Left ventricle myocardium superior (tissue), 1 donor: Measurements from ENCODE around the gene ENO3. TPM values are rescaled to one million over a fixed set of nuclear protein-coding genes. Genes with fewer than 3 reads are reported as not detected.

Experiments used
- ATAC-seq: fragments of 200-7000 bp; cut with Tn5 transposase; one replicate; pipeline ENCODE4 v1.9.1; 2020; ENCODE audit warnings: mild to moderate bottlenecking, moderate library complexity
- DNase-seq: peaks from one replicate; pipeline ENCODE4 v3.0.0-alpha.2; 2020
- intact Hi-C: fragments of 100-400 bp; cut with micrococcal nuclease; formaldehyde crosslinking; loops from one replicate; pipeline ENCODE4 v1.11.0; 2022
- total RNA-seq: library from RNA; stranded (reverse); fragmentation: NEBNext Ultra II Directional; extraction: Animal tissue kit (Norgen Biotek cat#: 25700); gene quantifications from one replicate; pipeline ENCODE4 v1.2.1, GENCODE V29; 2021
- donor health status: DM: no; HTN: yes; CAD: no; lungs with severe emphysema.

The ENO3 gene
- total RNA-seq, 1 donor from 2014 or later: 670 TPM

DNA sequence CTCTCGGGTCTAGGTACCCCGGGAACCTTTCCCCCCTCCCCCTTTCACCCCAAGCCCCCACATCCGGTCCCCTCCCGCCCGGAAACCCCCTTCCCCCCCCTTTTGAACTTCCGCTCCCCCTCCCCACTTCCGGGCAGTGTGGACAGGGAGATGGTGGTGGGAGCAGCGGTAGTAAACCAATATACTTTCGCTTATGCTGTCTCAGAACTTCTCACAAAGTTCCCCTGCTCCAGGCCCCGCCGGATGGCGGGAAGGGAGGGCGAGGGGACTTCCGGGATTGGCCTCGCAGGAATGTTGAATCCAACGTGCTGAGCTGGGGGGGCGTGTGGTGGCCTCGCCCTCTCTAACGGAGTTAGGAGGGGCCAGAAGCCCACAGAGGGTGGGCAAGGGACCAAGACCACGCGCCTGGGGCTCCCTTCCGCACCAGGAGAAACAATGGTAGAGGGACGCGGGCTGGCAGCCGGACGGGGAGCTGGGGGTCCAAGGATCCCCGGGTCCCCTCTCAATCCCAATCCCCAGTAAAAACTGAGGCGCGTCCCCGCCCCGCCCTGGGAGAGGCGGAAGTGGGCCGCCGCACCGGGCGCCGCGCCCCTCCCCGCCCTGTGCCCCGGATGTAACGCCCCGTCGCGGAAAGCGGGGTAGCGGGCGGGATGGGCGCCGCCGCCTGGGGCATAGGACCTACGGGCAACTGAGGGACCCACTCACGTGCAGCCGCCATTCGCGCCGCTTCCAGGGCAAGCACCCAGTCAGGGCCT is 3.3 kb upstream of the ENO3 start:
- peak; percentile 28 for ATAC-seq
- DNase-seq: peak; percentile 79
- intact Hi-C loops: no loop called here

DNA sequence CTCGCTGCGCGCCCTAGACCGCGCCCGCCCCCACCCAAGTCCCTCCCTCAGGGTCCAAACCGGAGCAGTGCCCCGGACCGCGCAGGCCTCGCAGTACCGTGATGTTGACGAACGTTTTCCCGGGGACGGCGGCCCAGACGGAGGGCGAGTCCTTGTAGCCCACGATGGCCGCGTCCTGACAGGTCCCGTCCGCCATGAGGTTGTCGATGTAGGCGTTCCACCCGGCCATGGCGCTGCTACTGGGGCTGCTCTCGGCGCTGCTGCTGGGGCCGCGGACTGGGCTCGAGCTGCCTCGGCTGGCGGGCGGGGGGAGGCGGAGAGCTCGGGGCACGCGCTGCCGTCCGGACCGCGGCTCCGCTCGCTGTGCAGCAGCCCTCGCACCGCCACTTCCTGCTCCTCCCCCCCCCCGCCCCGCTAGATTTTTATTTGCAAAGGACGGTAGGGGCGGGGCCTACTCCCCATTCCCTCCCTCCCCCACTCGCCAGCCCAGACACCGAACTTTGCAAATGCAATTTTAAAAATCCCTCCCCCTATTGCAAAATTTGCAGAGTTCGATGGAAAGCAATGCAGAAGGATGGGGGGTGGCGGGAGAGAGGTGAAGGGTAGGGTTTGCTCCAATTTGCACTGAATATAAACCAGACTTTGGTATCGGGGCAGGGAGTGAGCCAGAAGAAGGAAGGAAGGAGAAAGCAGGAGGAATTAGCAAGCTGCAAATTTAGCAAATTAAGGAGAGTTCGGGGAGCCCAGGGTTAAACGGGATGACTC is 2.6 kb upstream of the ENO3 start, which contains the start of gene PFN1:
Gene PFN1 (minus strand): TSS at position 365 of the 765 bp plus-strand sequence. CDS start 136 bp downstream, at position 229.
- intact Hi-C loops: no loop called here
- ATAC-seq: peak; percentile 78
- peak; percentile 92 for DNase-seq

DNA sequence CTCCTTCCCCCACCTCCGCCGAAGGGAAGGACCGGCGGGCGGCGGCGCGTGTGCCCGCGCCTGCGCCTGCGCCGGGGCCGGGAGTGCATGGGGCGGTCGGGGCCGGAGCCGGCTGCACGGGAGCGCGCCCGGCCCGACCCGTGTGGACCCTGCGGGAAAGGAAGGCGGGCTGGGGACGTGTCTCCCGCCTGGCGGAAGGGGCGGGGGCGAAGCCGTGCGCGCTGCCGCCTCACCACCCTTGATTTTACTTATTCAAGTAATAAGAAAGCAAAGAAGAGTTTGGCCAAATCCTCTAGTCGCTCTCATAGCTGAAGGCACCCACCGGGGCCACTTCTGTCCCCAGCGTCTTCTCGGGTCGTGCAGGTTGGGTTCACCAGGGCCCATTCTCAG is 2.0 kb upstream of the ENO3 start:
- ATAC-seq: peak; percentile 82
- DNase-seq: peak; percentile 93
- intact Hi-C loops: no loop called here

DNA sequence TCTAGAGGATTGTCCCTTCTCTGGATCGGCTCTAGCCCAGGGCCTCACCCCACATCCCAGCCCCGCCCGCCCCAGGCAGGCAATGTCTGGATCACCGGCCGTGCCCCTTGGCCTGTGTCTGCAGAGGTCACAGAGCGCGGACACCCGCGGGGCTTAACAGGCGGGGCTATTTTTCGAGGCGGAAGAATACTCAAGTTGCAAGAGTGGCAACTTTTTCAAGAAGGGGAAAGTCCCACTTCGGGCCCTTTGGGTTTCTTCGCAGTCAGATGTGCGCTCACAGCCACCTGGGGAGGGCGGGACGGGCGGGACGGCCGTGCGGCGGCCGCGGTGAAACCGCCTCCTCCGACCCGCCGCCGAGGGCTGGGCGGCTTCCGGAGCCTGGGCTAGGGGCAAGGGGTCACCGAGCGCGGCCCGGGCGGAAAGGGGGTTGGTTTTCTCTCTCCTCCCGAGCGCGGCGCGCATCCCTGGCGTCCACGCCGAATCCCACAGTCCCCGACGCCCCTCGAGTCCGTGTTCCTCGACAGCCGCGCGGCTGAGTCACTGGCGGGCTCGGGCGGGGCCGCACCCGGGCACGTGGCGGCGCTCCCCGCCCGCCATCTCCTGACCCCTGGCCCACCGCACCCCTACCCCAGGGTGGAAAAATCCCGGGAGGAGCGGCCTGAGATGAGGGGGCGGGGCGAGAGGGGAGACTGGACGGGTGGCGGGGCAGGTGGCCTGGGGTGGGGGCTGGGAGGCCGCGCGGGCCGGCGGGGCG is 1.4 kb upstream of the ENO3 start:
- DNase-seq (peak; percentile 80), ATAC-seq (peak; percentile 43)
- intact Hi-C loops: no loop called here

DNA sequence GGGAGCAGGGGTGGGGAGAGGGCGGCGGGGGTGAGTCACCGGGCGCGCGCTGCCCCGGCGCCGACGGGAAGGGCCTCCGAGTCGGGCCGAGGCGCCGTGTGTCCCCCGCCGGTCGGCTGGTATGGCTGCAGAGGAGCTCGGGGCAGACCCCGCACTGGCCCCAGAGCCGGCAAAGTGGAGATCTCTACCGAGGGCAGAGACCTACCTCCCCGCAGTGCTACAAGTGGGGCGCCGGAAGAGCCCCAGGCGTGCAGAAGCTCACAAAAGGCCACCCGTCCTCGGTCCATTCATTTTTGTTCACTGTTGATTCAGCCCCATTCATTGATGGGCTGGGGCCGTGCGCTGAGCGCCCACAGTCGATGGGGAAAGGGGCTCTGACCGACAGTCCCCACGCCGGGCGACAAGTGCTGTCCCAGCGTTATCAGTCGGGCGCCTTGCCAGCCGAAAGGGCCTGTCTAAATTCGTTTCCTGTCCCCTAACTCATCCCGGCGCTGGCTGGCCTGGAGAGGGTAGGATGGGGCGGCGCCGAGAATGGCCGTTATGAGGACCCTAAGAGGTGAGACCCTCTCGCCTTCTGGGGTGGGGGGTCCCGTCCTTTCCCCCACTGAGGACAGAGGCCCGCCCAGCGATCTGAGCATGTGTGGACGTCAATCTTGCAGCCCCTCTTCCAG is 709 bp upstream of the ENO3 start:
- intact Hi-C loops: no loop called here
- ATAC-seq (peak; percentile 5), DNase-seq (peak; percentile 87)

DNA sequence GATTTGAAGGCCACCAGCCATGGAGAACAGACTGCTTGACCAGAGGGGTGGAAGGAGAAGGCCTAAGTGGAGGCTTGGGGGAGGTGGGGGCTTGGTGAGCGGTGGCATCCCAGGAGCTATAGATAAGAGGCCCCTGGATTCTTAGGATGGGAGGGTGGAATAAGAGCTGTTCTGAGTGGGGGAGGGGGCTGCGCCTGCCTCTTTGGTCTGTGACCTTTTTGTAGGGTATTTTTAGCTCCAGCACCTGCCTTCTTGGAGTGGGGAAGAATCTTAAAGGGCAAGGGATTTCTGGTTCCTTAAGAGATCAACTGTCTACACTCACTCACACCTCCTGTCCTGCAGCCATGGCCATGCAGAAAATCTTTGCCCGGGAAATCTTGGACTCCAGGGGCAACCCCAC is 567 bp downstream of the ENO3 start:
- DNase-seq (peak; percentile 49), ATAC-seq (no peak)

DNA sequence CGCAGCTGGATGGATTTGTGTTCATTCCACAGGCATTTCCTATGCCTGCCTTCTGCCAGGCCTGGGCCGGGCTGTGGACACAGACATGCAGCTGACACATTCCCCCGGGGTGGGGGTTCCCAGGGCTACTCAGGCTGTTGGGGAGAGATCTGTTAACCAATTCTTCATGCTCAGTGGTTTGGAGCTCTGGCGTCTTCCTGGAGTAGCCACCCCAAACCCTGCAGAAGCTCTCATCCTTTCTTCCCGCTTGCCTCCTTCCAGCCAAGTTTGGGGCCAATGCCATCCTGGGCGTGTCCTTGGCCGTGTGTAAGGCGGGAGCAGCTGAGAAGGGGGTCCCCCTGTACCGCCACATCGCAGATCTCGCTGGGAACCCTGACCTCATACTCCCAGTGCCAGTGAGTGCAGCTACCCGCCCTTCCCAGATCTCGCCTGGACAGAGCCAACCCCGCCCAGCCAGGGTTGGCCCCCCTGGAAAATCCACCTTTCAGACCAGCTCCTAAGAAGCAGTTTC is 2.6 kb downstream of the ENO3 start:
- ATAC-seq (no peak), DNase-seq (no peak)
- intact Hi-C loops: no loop called here

More for the DNA sequence above, 567 bp downstream of the ENO3 start:
- intact Hi-C loops: no loop called here

DNA sequence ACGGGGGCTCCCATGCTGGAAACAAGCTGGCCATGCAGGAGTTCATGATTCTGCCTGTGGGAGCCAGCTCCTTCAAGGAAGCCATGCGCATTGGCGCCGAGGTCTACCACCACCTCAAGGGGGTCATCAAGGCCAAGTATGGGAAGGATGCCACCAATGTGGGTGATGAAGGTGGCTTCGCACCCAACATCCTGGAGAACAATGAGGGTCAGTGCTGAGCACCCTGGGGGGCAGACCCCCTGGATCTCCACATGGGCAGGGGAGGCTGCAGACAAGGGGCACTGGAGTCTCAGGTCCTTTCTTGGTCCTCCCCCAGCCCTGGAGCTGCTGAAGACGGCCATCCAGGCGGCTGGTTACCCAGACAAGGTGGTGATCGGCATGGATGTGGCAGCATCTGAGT is 4.2 kb downstream of the ENO3 start:
- no peak for DNase-seq
- intact Hi-C loops: no loop called here
- no peak for ATAC-seq

DNA sequence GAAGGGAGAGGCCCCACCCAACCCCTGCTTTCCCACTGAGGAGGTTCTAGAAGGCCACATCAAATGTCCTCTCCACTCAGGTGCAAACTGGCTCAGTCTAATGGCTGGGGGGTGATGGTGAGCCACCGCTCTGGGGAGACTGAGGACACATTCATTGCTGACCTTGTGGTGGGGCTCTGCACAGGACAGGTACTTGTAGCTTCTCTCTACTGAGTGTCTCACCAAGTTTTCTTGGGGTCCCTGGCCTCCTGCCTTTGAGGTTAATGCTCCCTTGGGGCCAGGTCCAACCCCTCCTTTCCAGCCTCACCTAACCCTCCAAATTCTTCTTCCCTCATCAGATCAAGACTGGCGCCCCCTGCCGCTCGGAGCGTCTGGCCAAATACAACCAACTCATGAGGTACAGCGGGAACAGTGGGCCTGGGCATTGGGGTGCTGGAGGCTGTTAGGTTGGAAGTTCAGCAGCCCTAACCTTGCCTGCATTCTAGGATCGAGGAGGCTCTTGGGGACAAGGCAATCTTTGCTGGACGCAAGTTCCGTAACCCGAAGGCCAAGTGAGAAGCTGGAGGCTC is 5.7 kb downstream of the ENO3 start:
- DNase-seq (peak; percentile 63), ATAC-seq (no peak)
- intact Hi-C loops: no loop called here

DNA sequence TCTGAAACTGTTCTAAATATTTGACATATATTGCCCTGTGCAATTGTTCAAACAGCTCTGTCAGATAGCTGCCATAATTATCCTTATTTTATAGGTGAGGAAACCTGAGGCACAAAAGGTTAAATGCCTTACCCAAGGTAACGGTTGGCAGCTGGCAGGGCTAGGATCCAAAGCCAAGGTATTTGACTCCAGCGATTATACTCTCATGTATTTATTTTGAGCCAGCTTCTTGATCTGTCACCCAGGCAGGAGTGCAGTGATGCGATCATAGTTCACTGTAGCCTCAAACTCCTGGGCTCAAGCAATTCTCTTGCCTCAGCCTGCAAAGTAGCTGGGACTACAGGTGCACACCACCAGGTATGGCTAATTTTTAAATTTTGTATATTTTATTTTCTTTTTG is 7.2 kb downstream of the ENO3 start:
- DNase-seq: no peak
- ATAC-seq: peak; percentile 57
- intact Hi-C loops: no loop called here

DNA sequence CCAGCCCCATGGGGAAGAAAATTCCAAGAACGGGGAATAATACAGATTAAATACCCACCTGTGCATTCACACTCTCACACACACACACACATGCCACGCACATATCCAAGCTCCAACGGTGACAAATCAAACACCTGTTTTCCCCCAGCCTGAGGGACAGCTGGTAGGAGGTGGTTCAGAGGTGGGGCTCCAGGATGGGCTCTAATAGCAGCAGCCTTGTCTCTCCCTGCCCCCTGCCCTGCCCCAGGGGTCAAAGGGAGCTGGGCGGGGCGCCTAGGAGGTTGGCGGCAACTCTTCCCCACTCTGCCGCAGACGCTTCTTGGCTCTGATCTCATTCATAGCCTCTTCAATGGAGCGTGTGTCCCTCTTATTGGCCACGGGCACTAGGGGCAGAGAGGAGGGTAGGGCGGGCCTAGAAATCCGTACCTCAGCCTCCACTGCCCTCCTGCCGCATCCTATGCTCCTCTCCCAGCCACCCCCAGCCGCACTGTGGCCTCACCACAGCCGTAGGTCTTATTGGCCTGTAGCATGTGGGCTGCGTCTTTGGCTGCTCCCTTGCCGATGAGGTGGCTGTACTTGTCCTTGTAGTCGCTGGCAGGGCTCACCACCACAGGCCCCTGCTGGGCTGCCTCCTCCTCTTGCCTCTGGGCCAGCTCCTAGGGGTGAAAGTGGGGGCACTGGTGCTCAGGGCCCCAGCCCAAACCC is 8.5 kb downstream of the ENO3 start:
- DNase-seq: no peak
- intact Hi-C loops: no loop called here
- no peak for ATAC-seq

DNA sequence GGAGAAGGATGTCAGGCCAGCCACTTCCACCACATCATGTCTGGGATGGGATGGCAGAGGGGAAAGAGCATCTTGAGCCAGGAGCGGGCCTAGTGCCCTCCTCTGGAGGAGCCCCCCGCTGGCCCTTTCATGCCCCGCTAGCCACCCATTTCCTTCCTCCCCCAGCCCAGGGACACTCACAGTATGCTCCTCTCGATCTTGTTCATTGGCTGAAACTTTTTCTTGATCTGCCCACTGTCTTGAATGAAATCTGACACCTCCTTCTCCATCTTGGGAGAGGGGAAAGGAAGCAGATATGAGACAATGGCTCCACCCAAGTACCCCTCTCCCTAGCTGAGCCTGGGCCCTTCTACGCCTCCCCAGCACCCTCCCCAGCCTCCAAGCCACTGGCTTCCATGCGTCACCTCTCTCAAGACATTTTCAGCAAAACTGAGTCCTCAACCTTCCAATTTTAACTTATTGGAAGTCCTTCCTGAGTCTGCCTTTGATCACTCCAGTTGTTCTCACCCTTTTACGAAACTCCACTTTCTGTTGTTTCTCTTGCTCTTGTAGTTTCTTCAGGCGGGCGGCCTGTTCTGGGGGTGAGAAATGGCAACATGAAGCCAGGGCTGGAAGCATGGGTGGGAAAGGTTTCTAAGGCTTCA is 9.5 kb downstream of the ENO3 start:
- DNase-seq (no peak), ATAC-seq (no peak)
- intact Hi-C loops: no loop called here

DNA sequence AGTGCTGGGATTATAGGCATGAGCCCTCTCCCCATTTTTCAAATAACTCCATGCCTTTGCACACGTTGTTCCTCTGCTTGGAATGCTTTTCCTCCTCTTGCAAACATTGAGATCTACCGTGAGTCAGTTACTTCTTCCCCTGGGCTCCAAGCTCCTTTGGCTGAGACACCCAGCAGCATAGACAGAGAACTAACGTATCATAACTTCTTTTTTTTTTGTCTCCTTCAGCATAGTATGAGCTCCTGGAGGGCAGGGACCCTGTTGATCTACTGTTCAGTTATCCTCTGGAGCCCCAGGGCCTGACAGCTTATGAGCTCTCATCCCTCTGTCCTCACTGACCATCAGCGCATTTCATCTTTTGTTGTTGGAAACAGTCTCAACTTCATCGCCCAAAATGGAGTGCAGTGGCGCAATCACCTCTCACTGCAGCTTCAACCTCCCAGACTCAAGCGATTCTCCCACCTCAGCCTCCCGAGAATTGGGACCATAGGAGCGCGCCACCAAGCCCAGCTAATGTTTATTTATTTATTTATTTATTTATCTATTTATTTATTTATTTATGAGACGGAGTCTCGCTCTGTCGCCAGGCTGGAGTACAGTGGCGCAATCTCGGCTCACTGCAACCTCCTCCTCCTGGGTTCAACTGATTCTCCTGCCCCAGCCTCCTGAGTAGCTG is 14.5 kb downstream of the ENO3 start:
- no peak for ATAC-seq
- intact Hi-C loops: no loop called here
- no peak for DNase-seq

DNA sequence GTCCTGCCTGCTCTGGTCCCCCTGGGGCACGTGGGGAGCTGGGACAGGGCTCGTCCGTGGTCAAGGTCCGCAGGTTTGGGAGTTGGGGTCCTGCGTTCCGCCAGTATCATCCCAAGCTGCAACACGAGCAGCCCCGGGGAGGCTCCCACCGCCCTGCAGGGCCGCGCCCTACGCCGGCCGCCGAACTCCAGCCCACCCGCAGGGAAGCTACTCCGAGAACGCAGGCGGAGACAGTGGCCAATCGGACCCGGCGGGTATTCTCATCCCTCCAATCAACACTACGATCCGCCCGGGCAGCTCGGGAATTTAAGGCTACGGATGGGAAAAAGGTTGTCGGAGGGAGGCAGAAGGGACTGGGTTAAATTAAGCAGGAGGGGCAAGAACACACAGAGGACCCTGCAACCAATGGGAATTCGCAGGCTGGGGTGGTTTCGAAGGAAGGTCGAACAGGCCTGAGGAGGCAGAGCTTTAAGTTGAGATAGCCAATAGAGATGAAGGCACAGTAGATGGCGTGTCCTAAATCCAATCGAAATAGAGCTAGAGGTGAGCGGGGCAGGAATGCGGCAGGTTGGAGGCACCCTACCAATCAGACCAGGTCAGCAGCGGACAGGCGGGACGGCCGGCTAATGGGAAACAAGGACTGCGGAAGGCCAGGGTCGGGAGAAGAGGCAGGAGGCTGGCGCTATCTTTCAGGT is 16.1 kb downstream of the ENO3 start:
- DNase-seq (peak; percentile 98), ATAC-seq (peak; percentile 89)
- intact Hi-C loops: no loop called here

DNA sequence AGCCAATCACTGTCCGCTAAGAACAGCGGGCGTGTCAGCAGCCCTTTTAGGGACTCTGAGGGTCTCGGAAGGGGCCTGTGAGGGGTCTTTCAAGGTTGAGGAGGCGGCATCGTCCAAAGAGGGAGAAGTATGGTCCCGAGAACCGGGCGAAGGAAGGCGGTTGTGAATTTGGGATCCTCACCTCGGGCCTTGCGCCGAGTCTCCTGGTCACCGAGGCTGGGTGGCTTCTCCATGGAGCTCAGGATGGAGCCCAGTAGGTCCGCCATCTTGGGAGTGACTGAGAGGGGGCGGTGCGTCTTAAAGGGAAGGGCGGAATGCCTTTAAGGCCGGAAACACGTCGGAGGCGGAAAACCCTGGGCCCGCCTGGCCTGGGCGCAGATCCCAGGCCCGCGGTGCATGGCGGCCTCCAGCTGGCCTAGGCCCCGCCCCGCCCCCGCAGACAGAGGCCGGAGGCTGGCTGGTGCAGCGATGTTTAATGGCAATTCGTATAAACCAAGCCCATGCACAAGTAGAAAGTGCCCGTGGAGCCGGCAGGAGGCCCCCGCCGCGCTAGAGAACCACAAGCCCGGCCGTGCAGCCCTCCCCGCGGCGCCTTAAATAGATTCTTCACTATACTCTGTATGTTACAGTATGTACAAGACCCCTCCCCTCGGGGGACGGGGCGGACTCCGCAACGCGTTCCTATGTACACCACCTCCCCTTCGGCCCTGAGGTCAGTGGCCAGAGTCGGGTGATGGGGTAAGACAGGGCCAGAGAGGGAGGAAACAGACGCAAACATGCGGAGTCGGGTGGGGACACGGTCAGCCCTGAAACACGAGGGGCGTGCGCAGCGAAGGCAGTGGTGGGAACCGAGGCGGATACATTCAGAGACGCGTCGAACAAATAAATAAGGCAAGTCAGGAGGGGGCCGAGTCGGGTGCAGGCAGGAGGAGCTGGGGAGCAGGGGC is 16.9 kb downstream of the ENO3 start, which contains the start of gene SPAG7:
Gene SPAG7 (minus strand): TSS at position 279 of the 947 bp plus-strand sequence. CDS start 13 bp downstream, at position 266.
- intact Hi-C loops: no loop called here
- ATAC-seq (peak; percentile 81), DNase-seq (peak; percentile 96)
